ENCODE results near the gene OR51D1.

OR51D1 gene

DNA sequence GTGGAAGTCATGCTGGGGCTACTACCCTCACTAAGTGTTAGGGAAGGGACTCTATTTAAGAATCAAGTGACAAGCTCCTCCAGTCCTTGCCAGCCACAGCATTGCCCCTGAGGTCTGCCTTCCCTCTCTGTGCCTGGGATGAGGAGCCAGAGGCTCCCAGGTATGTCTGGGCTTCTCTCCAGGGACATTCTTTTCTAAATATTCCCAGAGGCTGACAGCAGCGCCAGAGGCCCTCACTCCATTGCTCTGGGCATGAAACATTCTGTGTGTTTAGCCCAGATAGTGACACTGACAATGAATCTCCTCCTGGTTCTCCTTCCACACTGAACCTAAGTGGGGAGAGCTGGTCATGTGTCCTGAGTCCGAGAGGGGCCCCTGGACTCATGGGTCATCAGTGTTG lies 8.7 kb downstream of the OR51D1 start:
- no peaks in the 10 kb centered on the region for H3K9me3 ChIP-seq (ENCODE audit: control insufficient read depth, insufficient read depth, low read length)
- H3K27ac ChIP-seq (ENCODE audit: low read depth, low read length), result no peak overlapping the region
- H3K4me1 ChIP-seq (ENCODE audit: control insufficient read depth, insufficient read depth, low read length), result no peaks in the 10 kb centered on the region
- H3K9ac ChIP-seq (ENCODE audit: low read depth, low read length), result no peak overlapping the region
- H3K36me3 ChIP-seq (ENCODE audit: control insufficient read depth, insufficient read depth, low read length), result no peaks in the 10 kb centered on the region
- H3K27me3 ChIP-seq (ENCODE audit: control insufficient read depth, insufficient read depth, low read length), result no peaks in the 10 kb centered on the region
- H3K4me3 ChIP-seq (ENCODE audit: low read depth, low read length), result no peak overlapping the region

DNA sequence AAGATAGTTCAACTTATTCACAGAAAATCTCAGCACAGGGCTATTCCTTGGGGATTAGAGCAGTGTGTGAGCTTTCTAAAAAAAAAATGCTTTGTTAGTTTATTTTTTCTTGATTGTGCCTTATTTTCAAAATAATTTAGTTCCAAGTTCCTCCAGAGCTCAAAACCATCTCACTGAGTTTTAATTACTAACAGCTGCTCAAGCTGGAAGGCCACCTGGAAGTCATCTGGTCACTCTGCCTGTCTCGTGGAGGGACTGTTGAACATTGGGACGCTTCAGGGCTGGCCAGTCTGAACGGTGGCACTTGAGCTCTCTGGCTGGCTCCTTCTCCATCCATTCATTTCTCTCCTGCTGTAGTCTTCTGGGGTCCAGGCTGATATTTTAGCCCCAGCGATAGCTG lies 10.5 kb downstream of the OR51D1 start:
- no peak overlapping the region for H3K27ac ChIP-seq (ENCODE audit: low read depth, low read length)
- no peaks in the 10 kb centered on the region for H3K9me3 ChIP-seq (ENCODE audit: control insufficient read depth, insufficient read depth, low read length)
- H3K9ac ChIP-seq (ENCODE audit: low read depth, low read length), result no peak overlapping the region
- H3K36me3 ChIP-seq (ENCODE audit: control insufficient read depth, insufficient read depth, low read length), result no peaks in the 10 kb centered on the region
- no peak overlapping the region for H3K4me3 ChIP-seq (ENCODE audit: low read depth, low read length)
- no peaks in the 10 kb centered on the region for H3K27me3 ChIP-seq (ENCODE audit: control insufficient read depth, insufficient read depth, low read length)
- no peaks in the 10 kb centered on the region for H3K4me1 ChIP-seq (ENCODE audit: control insufficient read depth, insufficient read depth, low read length)

GRCh38 chr11:4654635-4655369 lies 17.5 kb downstream of the OR51D1 start:
- no peaks in the 10 kb centered on the region for H3K9me3 ChIP-seq (ENCODE audit: control insufficient read depth, insufficient read depth, low read length)
- no peak overlapping the region for H3K4me3 ChIP-seq (ENCODE audit: low read depth, low read length)
- H3K4me1 ChIP-seq (ENCODE audit: control insufficient read depth, insufficient read depth, low read length), result no peaks in the 10 kb centered on the region
- no peak overlapping the region for H3K9ac ChIP-seq (ENCODE audit: low read depth, low read length)
- H3K27me3 ChIP-seq (ENCODE audit: control insufficient read depth, insufficient read depth, low read length), result no peaks in the 10 kb centered on the region
- no peaks in the 10 kb centered on the region for H3K36me3 ChIP-seq (ENCODE audit: control insufficient read depth, insufficient read depth, low read length)
- no peak overlapping the region for H3K27ac ChIP-seq (ENCODE audit: low read depth, low read length)

GRCh38 chr11:4658629-4659445 lies 21.6 kb downstream of the OR51D1 start:
- Histone ChIP-seq H3K27ac (ENCODE audit: low read depth, low read length) (no peak overlapping the region), H3K9me3 (ENCODE audit: control insufficient read depth, insufficient read depth, low read length) (no peaks in the 10 kb centered on the region), H3K9ac (ENCODE audit: low read depth, low read length) (no peak overlapping the region), H3K4me1 (ENCODE audit: control insufficient read depth, insufficient read depth, low read length) (no peaks in the 10 kb centered on the region), H3K36me3 (ENCODE audit: control insufficient read depth, insufficient read depth, low read length) (no peaks in the 10 kb centered on the region), H3K27me3 (ENCODE audit: control insufficient read depth, insufficient read depth, low read length) (no peaks in the 10 kb centered on the region), H3K4me3 (ENCODE audit: low read depth, low read length) (no peak overlapping the region)

DNA sequence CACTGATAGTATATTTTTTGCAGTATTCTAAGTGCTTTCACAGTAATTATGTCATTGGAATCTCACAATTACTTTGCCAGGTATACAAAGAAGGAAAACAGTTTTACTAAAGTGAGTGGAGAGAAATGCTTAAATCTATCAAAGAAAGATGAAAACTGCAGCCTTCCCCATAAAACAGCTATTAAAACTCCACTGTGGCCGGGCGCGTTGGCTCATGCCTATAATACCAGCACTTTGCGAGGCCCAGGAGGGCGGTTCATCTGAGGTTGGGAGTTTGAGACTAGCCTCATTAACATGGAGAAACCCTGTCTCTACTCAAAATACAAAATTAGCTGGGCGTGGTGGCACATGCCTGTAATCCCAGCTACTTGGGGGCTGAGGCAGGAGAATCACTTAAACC lies 25.6 kb downstream of the OR51D1 start:
- Histone ChIP-seq H3K9ac (ENCODE audit: low read depth, low read length) (no peak overlapping the region), H3K27me3 (ENCODE audit: control insufficient read depth, insufficient read depth, low read length) (no peaks in the 10 kb centered on the region), H3K9me3 (ENCODE audit: control insufficient read depth, insufficient read depth, low read length) (no peaks in the 10 kb centered on the region)

DNA sequence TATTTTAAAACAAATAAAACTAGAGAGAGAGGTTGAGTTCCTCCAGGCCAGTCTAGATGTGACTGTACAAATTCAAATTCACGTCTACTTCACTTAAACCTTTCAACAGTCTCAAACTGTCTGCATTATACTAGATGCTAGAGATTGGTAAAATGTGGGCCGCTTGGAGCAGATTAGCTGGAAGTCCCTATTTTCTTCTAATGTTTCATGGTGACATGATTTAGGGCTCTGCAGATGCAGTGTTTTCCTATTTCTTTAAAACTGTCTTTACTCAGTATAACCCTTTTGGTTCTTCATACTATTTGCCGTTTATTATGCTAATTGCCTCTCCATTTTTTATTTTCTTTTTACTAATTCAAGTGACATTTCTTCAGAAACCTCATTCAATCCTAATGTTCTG lies 26.9 kb downstream of the OR51D1 start:
- Histone ChIP-seq H3K4me1 (ENCODE audit: control insufficient read depth, insufficient read depth, low read length) (no peaks in the 10 kb centered on the region), H3K9ac (ENCODE audit: low read depth, low read length) (no peak overlapping the region), H3K27ac (ENCODE audit: low read depth, low read length) (no peak overlapping the region), H3K4me3 (ENCODE audit: low read depth, low read length) (no peak overlapping the region), H3K36me3 (ENCODE audit: control insufficient read depth, insufficient read depth, low read length) (no peaks in the 10 kb centered on the region), H3K9me3 (ENCODE audit: control insufficient read depth, insufficient read depth, low read length) (no peaks in the 10 kb centered on the region), H3K27me3 (ENCODE audit: control insufficient read depth, insufficient read depth, low read length) (no peaks in the 10 kb centered on the region)

More for the DNA sequence above, 25.6 kb downstream of the OR51D1 start:
- no peaks in the 10 kb centered on the region for H3K4me1 ChIP-seq (ENCODE audit: control insufficient read depth, insufficient read depth, low read length)
- H3K36me3 ChIP-seq (ENCODE audit: control insufficient read depth, insufficient read depth, low read length), result no peaks in the 10 kb centered on the region
- no peak overlapping the region for H3K4me3 ChIP-seq (ENCODE audit: low read depth, low read length)
- no peak overlapping the region for H3K27ac ChIP-seq (ENCODE audit: low read depth, low read length)

GRCh38 chr11:4664786-4665185 lies 27.5 kb downstream of the OR51D1 start:
- Histone ChIP-seq H3K36me3 (ENCODE audit: control insufficient read depth, insufficient read depth, low read length) (no peaks in the 10 kb centered on the region), H3K27ac (ENCODE audit: low read depth, low read length) (no peak overlapping the region), H3K4me1 (ENCODE audit: control insufficient read depth, insufficient read depth, low read length) (no peaks in the 10 kb centered on the region), H3K9ac (ENCODE audit: low read depth, low read length) (no peak overlapping the region), H3K9me3 (ENCODE audit: control insufficient read depth, insufficient read depth, low read length) (no peaks in the 10 kb centered on the region), H3K27me3 (ENCODE audit: control insufficient read depth, insufficient read depth, low read length) (no peaks in the 10 kb centered on the region), H3K4me3 (ENCODE audit: low read depth, low read length) (no peak overlapping the region)

DNA sequence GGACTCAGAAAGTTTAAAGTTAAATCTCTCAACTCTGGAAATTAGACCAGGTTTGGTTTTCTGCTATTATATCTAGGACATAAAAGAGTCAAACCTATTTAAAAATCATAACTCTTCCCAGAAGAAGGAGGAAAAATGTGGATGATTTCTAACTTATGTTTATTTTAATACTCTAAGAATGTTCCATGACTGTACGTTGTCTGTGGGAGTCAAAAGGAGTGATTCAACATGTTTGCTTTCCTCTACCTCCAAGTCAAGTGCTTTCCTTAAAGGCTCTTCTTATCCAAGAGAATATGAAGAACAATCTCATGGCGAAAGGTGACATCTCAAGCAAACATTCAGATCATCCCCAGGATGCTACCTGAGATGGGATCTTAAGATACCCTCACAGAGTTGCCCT lies 28.1 kb downstream of the OR51D1 start:
- no peaks in the 10 kb centered on the region for H3K27me3 ChIP-seq (ENCODE audit: control insufficient read depth, insufficient read depth, low read length)
- H3K4me1 ChIP-seq (ENCODE audit: control insufficient read depth, insufficient read depth, low read length), result no peaks in the 10 kb centered on the region
- H3K9me3 ChIP-seq (ENCODE audit: control insufficient read depth, insufficient read depth, low read length), result no peaks in the 10 kb centered on the region
- H3K9ac ChIP-seq (ENCODE audit: low read depth, low read length), result no peak overlapping the region
- no peaks in the 10 kb centered on the region for H3K36me3 ChIP-seq (ENCODE audit: control insufficient read depth, insufficient read depth, low read length)
- H3K27ac ChIP-seq (ENCODE audit: low read depth, low read length), result no peak overlapping the region
- H3K4me3 ChIP-seq (ENCODE audit: low read depth, low read length), result no peak overlapping the region

DNA sequence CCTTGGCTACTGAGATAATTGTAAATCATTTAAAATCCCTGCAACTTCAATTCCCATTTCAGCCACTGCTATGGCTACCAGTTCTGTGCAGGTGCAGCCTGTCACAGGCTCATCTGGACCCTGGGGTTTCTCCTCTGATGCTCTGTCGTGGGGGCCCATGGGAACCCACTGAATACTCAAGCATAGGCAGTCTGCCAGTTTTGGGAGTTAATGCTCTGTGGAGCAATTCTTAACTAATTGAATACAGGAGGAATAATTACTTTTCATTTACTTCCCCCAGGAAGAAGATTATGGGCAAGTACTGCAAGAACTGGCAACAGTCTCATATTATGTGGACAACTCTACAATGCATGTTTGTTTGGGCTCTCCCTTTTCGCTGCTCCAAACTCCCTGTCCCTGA lies 34.5 kb downstream of the OR51D1 start:
- Histone ChIP-seq H3K36me3 (ENCODE audit: control insufficient read depth, insufficient read depth, low read length) (no peaks in the 10 kb centered on the region), H3K4me3 (ENCODE audit: low read depth, low read length) (no peak overlapping the region), H3K27ac (ENCODE audit: low read depth, low read length) (no peak overlapping the region), H3K9ac (ENCODE audit: low read depth, low read length) (no peak overlapping the region), H3K4me1 (ENCODE audit: control insufficient read depth, insufficient read depth, low read length) (no peaks in the 10 kb centered on the region), H3K27me3 (ENCODE audit: control insufficient read depth, insufficient read depth, low read length) (no peaks in the 10 kb centered on the region), H3K9me3 (ENCODE audit: control insufficient read depth, insufficient read depth, low read length) (no peaks in the 10 kb centered on the region)

DNA sequence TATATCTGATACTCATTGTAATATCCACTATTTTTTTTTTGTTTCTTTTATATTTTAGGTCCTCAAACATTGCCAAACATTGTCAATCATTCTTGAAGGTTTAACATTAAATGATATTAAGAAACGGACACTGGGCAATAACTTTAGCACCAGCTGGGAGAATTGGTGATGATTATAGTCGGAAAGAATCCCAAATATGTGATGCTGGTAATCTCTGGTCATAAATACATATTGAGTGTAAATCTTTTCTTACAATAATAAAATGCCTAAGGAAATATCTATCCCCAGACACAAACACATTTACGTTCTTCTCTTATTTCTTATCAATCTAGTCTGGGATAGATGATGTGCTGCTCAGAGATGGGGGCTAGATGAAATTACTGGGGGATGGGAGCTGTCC lies 35.2 kb downstream of the OR51D1 start:
- Histone ChIP-seq H3K9me3 (ENCODE audit: control insufficient read depth, insufficient read depth, low read length) (no peaks in the 10 kb centered on the region), H3K9ac (ENCODE audit: low read depth, low read length) (no peak overlapping the region), H3K27me3 (ENCODE audit: control insufficient read depth, insufficient read depth, low read length) (no peaks in the 10 kb centered on the region), H3K36me3 (ENCODE audit: control insufficient read depth, insufficient read depth, low read length) (no peaks in the 10 kb centered on the region), H3K4me1 (ENCODE audit: control insufficient read depth, insufficient read depth, low read length) (no peaks in the 10 kb centered on the region), H3K27ac (ENCODE audit: low read depth, low read length) (no peak overlapping the region), H3K4me3 (ENCODE audit: low read depth, low read length) (no peak overlapping the region)

GRCh38 chr11:4673781-4674180 lies 36.5 kb downstream of the OR51D1 start:
- H3K4me1 ChIP-seq (ENCODE audit: control insufficient read depth, insufficient read depth, low read length), result no peaks in the 10 kb centered on the region
- H3K4me3 ChIP-seq (ENCODE audit: low read depth, low read length), result no peak overlapping the region
- no peak overlapping the region for H3K27ac ChIP-seq (ENCODE audit: low read depth, low read length)
- H3K36me3 ChIP-seq (ENCODE audit: control insufficient read depth, insufficient read depth, low read length), result no peaks in the 10 kb centered on the region
- no peaks in the 10 kb centered on the region for H3K9me3 ChIP-seq (ENCODE audit: control insufficient read depth, insufficient read depth, low read length)
- no peak overlapping the region for H3K9ac ChIP-seq (ENCODE audit: low read depth, low read length)
- no peaks in the 10 kb centered on the region for H3K27me3 ChIP-seq (ENCODE audit: control insufficient read depth, insufficient read depth, low read length)
